Measurements from ENCODE around the gene USF3. TPM values are rescaled to one million over a fixed set of nuclear protein-coding genes. Genes with fewer than 3 reads are reported as not detected.

The USF3 gene
- total RNA-seq, 2 experiments from 2014 or later = 31.4 to 32.6 TPM

DNA sequence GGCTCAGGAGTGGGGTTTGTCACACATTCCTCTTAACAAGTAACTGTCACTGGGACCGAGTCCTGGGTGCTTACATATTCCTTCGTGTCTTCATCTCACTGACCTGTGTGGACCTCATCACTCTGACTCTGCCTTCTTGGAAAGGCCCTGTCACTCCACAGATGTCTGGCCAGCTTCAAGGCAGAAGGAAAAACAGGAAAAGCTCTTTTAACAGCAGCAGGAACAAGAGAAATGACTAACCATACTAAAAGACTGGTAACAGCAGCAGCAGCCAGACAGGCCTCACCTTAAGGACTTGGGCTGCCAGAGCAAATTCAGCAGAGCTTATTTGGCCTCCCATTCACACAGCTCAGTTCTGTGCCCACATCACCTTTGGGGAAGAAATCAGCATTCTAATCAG is 68.1 kb downstream of the USF3 start:
- no peaks in the 10 kb centered on the region for H3K9me3 Mint-ChIP-seq
- no peak overlapping the region for H3K4me3 ChIP-seq (ENCODE audit: low read length)
- H3K4me3 Mint-ChIP-seq = no peak overlapping the region
- ATAC-seq (ENCODE audit: poor library complexity) (no peak), DNase-seq (no peak)
- peak overlapping the region; percentile 36 for H3K27ac Mint-ChIP-seq
- ChIA-PET POLR2A (interaction anchor here (0.6 to 1.0 kb wide), 2 partner anchors 95 to 160 kb away, joined by 3 read pairs; no protein-coding TSS in a partner anchor), CTCF (no interaction called here)
- peaks cover 62% of the 10 kb centered on the region for H3K36me3 ChIP-seq (ENCODE audit: insufficient read depth, low read length)
- H3K36me3 Mint-ChIP-seq (ENCODE audit: low read depth) = peaks cover 76% of the 10 kb centered on the region
- no peaks in the 10 kb centered on the region for H3K27me3 ChIP-seq (ENCODE audit: control insufficient read depth in 1 of 2, insufficient read depth in 2 of 2, low read length in 2 of 2)
- intact Hi-C loops (cut with DNase I, micrococcal nuclease) = no loop called here
- H3K27me3 Mint-ChIP-seq = no peaks in the 10 kb centered on the region
- TF ChIP-seq, protein P1, sequence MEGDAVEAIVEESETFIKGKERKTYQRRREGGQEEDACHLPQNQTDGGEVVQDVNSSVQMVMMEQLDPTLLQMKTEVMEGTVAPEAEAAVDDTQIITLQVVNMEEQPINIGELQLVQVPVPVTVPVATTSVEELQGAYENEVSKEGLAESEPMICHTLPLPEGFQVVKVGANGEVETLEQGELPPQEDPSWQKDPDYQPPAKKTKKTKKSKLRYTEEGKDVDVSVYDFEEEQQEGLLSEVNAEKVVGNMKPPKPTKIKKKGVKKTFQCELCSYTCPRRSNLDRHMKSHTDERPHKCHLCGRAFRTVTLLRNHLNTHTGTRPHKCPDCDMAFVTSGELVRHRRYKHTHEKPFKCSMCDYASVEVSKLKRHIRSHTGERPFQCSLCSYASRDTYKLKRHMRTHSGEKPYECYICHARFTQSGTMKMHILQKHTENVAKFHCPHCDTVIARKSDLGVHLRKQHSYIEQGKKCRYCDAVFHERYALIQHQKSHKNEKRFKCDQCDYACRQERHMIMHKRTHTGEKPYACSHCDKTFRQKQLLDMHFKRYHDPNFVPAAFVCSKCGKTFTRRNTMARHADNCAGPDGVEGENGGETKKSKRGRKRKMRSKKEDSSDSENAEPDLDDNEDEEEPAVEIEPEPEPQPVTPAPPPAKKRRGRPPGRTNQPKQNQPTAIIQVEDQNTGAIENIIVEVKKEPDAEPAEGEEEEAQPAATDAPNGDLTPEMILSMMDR (IDR thresholded peaks at IDR 0.05) = no peak
- H3K27ac ChIP-seq (ENCODE audit: low read depth in 1 of 2, low read length in 2 of 2) = no peak overlapping the region
- H3K4me1 Mint-ChIP-seq (ENCODE audit: low read depth) = peaks cover 16% of the 10 kb centered on the region
- no peaks in the 10 kb centered on the region for H3K9me3 ChIP-seq (ENCODE audit: control insufficient read depth in 1 of 2, insufficient read depth in 1 of 2, low read length in 2 of 2)
- H3K4me1 ChIP-seq (ENCODE audit: insufficient read depth, low read length) = no peaks in the 10 kb centered on the region

DNA sequence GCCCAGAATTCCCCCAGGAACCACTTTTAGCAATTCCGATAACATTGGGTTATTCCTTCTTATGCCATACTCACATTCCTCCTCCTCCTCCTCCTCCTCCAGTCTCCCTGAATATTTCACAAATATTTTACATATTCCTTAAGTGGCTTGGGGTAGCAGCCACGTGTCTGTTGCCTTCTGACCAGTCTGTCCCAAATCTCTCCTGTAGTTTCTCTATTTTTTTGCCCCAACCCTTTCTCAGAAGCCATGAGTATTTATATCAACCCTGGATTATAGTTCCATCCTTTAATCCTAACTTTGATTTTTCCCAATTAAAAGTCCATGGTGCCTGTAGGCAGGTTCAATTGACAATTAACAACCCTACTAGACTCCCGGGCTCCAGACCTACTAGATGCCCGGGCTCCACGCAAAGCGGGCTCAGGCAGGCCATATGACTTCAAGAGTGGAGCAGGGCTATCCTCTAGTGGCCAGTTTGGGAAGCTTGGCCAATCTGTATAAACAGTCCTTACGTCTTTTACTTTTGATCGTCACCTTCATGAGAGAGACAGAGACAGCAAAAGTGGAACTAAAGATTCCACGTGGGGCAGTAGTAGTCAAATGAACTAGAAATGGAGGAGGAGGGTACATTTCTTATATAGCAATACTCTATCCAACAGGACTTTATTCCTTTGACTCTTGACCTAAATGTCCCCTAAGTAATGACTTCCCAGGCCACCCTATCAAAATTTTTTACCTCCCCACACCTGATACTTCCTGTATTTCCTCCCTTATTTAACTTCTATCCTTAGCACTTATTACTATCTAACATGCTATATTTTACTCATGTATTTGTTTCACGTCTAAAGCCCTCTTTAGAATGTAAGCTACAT is 69.7 kb downstream of the USF3 start:
- CTCF ChIA-PET = interaction anchor here (1.1 kb wide), 1 partner anchor 134 kb away, joined by 3 read pairs; no protein-coding TSS in a partner anchor
- Histone ChIP-seq H3K9me3 (ENCODE audit: control insufficient read depth in 1 of 2, insufficient read depth in 1 of 2, low read length in 2 of 2) (no peaks in the 10 kb centered on the region), H3K4me1 (ENCODE audit: insufficient read depth, low read length) (no peaks in the 10 kb centered on the region), H3K27ac (ENCODE audit: low read depth in 1 of 2, low read length in 2 of 2) (no peak overlapping the region), H3K4me3 (ENCODE audit: low read length) (no peak overlapping the region), H3K27me3 (ENCODE audit: control insufficient read depth in 1 of 2, insufficient read depth in 2 of 2, low read length in 2 of 2) (no peaks in the 10 kb centered on the region), H3K36me3 (ENCODE audit: insufficient read depth, low read length) (peaks cover 71% of the 10 kb centered on the region)
- DNase-seq (peak in 3 of 14 experiments; percentile 12 to 52 (median 45)), ATAC-seq (ENCODE audit: poor library complexity) (peak; percentile 65)
- Mint-ChIP-seq H3K9me3 (no peaks in the 10 kb centered on the region), H3K4me3 (no peak overlapping the region), H3K27me3 (no peaks in the 10 kb centered on the region), H3K4me1 (ENCODE audit: low read depth) (peaks cover 16% of the 10 kb centered on the region), H3K36me3 (ENCODE audit: low read depth) (peaks cover 82% of the 10 kb centered on the region), H3K27ac (peak overlapping the region; percentile 72)
- intact Hi-C loops (cut with DNase I, micrococcal nuclease) = no loop called here
- TF ChIP-seq, protein P1 (IDR thresholded peaks at IDR 0.05) = peak; percentile 34
- POLR2A ChIA-PET = no interaction called here

DNA sequence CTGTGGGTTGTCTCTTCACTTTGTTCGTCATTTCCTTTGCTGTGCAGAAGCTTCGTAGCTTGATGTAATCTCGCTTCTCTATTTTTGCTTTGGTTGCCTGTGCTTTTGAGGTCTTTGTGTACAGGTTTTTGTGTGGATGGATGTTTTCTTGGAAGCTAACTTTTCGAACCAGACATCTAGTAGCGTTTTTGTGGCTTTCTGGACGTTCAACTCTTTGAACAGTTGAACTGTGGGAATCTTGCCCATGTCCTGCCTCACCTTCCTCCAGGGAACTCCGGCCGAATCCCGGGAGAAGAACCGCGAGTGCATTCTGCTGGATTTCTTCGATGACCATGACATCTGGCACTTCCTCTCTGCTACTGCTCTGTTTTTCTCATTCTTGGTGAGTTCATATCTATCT is 70.6 kb downstream of the USF3 start:
- Mint-ChIP-seq H3K4me3 (no peak overlapping the region), H3K9me3 (no peaks in the 10 kb centered on the region), H3K27me3 (no peaks in the 10 kb centered on the region), H3K36me3 (ENCODE audit: low read depth) (peaks cover 84% of the 10 kb centered on the region), H3K27ac (peak overlapping the region; percentile 72), H3K4me1 (ENCODE audit: low read depth) (peaks cover 16% of the 10 kb centered on the region)
- ChIA-PET POLR2A (no interaction called here), CTCF (no interaction called here)
- Histone ChIP-seq H3K4me1 (ENCODE audit: insufficient read depth, low read length) (no peaks in the 10 kb centered on the region), H3K27ac (ENCODE audit: low read depth in 1 of 2, low read length in 2 of 2) (no peak overlapping the region), H3K36me3 (ENCODE audit: insufficient read depth, low read length) (peaks cover 76% of the 10 kb centered on the region), H3K4me3 (ENCODE audit: low read length) (no peak overlapping the region), H3K27me3 (ENCODE audit: control insufficient read depth in 1 of 2, insufficient read depth in 2 of 2, low read length in 2 of 2) (no peaks in the 10 kb centered on the region), H3K9me3 (ENCODE audit: control insufficient read depth in 1 of 2, insufficient read depth in 1 of 2, low read length in 2 of 2) (no peaks in the 10 kb centered on the region)
- intact Hi-C loops (cut with DNase I, micrococcal nuclease) = no loop called here
- no peak for ATAC-seq (ENCODE audit: poor library complexity)
- no peak for DNase-seq
- TF ChIP-seq, protein P1 (IDR thresholded peaks at IDR 0.05) = no peak

Data from CD4-positive, alpha-beta T cell (primary cell).